Measurements from ENCODE around the gene ABCG2. TPM values are rescaled to one million over a fixed set of nuclear protein-coding genes. Genes with fewer than 3 reads are reported as not detected.

ABCG2 gene
- polyA plus RNA-seq, 1 experiment = 0.45 TPM

- DNase-seq (ENCODE audit: low read depth) = no peak
- no peak overlapping the region for H3K4me3 ChIP-seq (ENCODE audit: low read depth, low read length)
- POLR2A ChIA-PET = no interaction called here
- CTCF ChIA-PET = no interaction called here
- H3K36me3 ChIP-seq (ENCODE audit: control insufficient read depth, insufficient read depth, low read length) = no peaks in the 10 kb centered on the region
- H3K27me3 ChIP-seq (ENCODE audit: control insufficient read depth, insufficient read depth, low read length) = no peaks in the 10 kb centered on the region
- no peak for TF ChIP-seq CTCF (IDR thresholded peaks at IDR 0.05; ENCODE audit: insufficient read depth, low read depth, low read length)
These were observed 27.5 kb upstream of the ABCG2 start for GRCh38 chr4:88185906-88186305.

GRCh38 chr4:88179261-88179660, 20.8 kb upstream of the ABCG2 start:
- POLR2A ChIA-PET = no interaction called here
- CTCF ChIA-PET = no interaction called here
- no peak for DNase-seq (ENCODE audit: low read depth)
- Histone ChIP-seq H3K27me3 (ENCODE audit: control insufficient read depth, insufficient read depth, low read length) (no peaks in the 10 kb centered on the region), H3K36me3 (ENCODE audit: control insufficient read depth, insufficient read depth, low read length) (no peaks in the 10 kb centered on the region), H3K4me3 (ENCODE audit: low read depth, low read length) (no peak overlapping the region)
- no peak for TF ChIP-seq CTCF (IDR thresholded peaks at IDR 0.05; ENCODE audit: insufficient read depth, low read depth, low read length)

- Histone ChIP-seq H3K36me3 (ENCODE audit: control insufficient read depth, insufficient read depth, low read length) (no peaks in the 10 kb centered on the region), H3K27me3 (ENCODE audit: control insufficient read depth, insufficient read depth, low read length) (no peaks in the 10 kb centered on the region), H3K4me3 (ENCODE audit: low read depth, low read length) (no peak overlapping the region)
- POLR2A ChIA-PET = interaction anchor here (0.6 kb wide), 2 partner anchors 155 to 862 kb away, joined by 3 read pairs; no protein-coding TSS in a partner anchor
- DNase-seq (ENCODE audit: low read depth) = no peak
- CTCF ChIA-PET = no interaction called here
- TF ChIP-seq CTCF (IDR thresholded peaks at IDR 0.05; ENCODE audit: insufficient read depth, low read depth, low read length) = no peak
These were observed 20.3 kb upstream of the ABCG2 start for GRCh38 chr4:88178626-88179231.

- Histone ChIP-seq H3K36me3 (ENCODE audit: control insufficient read depth, insufficient read depth, low read length) (no peaks in the 10 kb centered on the region), H3K4me3 (ENCODE audit: low read depth, low read length) (no peak overlapping the region), H3K27me3 (ENCODE audit: control insufficient read depth, insufficient read depth, low read length) (no peaks in the 10 kb centered on the region)
- ChIA-PET CTCF (interaction anchor here (0.9 kb wide), 1 partner anchor 87 kb away, joined by 3 read pairs; no protein-coding TSS in a partner anchor), POLR2A (interaction anchor here (0.6 kb wide), 2 partner anchors 156 to 862 kb away, joined by 3 read pairs; no protein-coding TSS in a partner anchor)
- TF ChIP-seq CTCF (IDR thresholded peaks at IDR 0.05; ENCODE audit: insufficient read depth, low read depth, low read length) = no peak
- DNase-seq (ENCODE audit: low read depth) = peak; percentile 30
These were observed 19.7 kb upstream of the ABCG2 start for GRCh38 chr4:88177983-88178625.

- H3K27me3 ChIP-seq (ENCODE audit: control insufficient read depth, insufficient read depth, low read length) = no peaks in the 10 kb centered on the region
- DNase-seq (ENCODE audit: low read depth) = no peak
- ChIA-PET POLR2A (interaction anchor here (0.8 kb wide), 1 partner anchor 14 kb away, joined by 17 read pairs; no protein-coding TSS in a partner anchor), CTCF (no interaction called here)
- H3K36me3 ChIP-seq (ENCODE audit: control insufficient read depth, insufficient read depth, low read length) = no peaks in the 10 kb centered on the region
- TF ChIP-seq CTCF (IDR thresholded peaks at IDR 0.05; ENCODE audit: insufficient read depth, low read depth, low read length) = no peak
- no peak overlapping the region for H3K4me3 ChIP-seq (ENCODE audit: low read depth, low read length)
These were observed 14.5 kb upstream of the ABCG2 start for GRCh38 chr4:88172987-88173386.

Data from BJ (cell line).